Measurements from ENCODE around the gene NFKBIE.

Gene NFKBIE

GRCh38 chr6:44227148-44227793 is 38.1 kb downstream of the NFKBIE start:
- Histone ChIP-seq H3K4me3 (replicated peaks; ENCODE audit: low read depth, low read length) (no peak overlapping the region), H3K36me3 (ENCODE audit: control insufficient read depth, insufficient read depth, low read length) (peaks cover 15% of the 10 kb centered on the region), H3K27me3 (replicated peaks; ENCODE audit: control insufficient read depth, insufficient read depth, low read length) (no peaks in the 10 kb centered on the region)
- DNase-seq (ENCODE audit: extremely low read depth, insufficient read length), result no peak
- TF ChIP-seq, protein P1, sequence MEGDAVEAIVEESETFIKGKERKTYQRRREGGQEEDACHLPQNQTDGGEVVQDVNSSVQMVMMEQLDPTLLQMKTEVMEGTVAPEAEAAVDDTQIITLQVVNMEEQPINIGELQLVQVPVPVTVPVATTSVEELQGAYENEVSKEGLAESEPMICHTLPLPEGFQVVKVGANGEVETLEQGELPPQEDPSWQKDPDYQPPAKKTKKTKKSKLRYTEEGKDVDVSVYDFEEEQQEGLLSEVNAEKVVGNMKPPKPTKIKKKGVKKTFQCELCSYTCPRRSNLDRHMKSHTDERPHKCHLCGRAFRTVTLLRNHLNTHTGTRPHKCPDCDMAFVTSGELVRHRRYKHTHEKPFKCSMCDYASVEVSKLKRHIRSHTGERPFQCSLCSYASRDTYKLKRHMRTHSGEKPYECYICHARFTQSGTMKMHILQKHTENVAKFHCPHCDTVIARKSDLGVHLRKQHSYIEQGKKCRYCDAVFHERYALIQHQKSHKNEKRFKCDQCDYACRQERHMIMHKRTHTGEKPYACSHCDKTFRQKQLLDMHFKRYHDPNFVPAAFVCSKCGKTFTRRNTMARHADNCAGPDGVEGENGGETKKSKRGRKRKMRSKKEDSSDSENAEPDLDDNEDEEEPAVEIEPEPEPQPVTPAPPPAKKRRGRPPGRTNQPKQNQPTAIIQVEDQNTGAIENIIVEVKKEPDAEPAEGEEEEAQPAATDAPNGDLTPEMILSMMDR (IDR thresholded peaks at IDR 0.05; ENCODE audit: insufficient read depth, low read length, poor library complexity, severe bottlenecking), result no peak

DNA sequence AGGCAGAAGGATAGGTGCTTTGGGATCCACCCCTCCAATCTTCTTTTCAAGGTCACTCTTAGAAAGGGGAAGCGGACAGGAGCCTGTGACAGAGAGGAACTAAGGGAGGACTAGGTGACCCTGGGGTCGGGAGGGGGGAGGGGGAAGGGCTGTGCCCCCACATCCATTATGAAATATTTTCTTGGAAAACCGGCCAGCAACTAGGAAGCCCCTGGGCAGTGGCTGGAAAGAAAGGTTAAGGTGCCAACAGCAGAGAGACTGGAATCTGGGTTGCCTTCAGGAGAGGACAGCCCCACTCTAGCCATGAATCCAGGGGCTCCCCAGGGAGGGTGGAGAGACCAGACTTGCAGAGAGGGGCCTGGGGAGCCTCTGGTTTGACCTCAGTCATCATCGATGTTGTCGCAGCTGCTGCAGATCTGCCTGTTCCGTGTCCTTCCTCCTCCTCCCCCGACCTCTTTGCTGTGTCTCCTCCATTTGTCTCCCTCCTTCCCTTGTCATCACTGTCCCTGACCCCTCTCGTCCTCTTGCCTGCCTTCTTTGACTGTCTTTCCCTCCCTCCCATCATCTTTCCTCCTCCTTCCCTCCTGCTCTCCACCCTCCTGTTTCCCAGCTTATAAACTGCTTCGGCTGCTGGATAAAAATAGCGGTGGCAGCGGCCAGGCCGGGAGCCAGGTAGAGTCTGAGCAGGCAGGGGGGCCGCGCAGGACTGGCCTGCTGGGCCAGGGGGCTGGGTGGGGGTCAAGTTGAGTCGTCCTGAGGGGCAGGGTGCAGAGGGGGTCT is 38.8 kb downstream of the NFKBIE start:
- peaks cover 11% of the 10 kb centered on the region for H3K36me3 ChIP-seq (ENCODE audit: control insufficient read depth, insufficient read depth, low read length)
- DNase-seq (ENCODE audit: extremely low read depth, insufficient read length), result no peak
- no peak overlapping the region for H3K4me3 ChIP-seq (replicated peaks; ENCODE audit: low read depth, low read length)
- TF ChIP-seq, protein P1 (IDR thresholded peaks at IDR 0.05; ENCODE audit: insufficient read depth, low read length, poor library complexity, severe bottlenecking), result no peak
- no peaks in the 10 kb centered on the region for H3K27me3 ChIP-seq (replicated peaks; ENCODE audit: control insufficient read depth, insufficient read depth, low read length)

GRCh38 chr6:44225579-44226325 is 39.6 kb downstream of the NFKBIE start:
- DNase-seq (ENCODE audit: extremely low read depth, insufficient read length), result no peak
- Histone ChIP-seq H3K27me3 (replicated peaks; ENCODE audit: control insufficient read depth, insufficient read depth, low read length) (no peaks in the 10 kb centered on the region), H3K4me3 (replicated peaks; ENCODE audit: low read depth, low read length) (no peak overlapping the region), H3K36me3 (ENCODE audit: control insufficient read depth, insufficient read depth, low read length) (peaks cover 9% of the 10 kb centered on the region)
- TF ChIP-seq, protein P1 (IDR thresholded peaks at IDR 0.05; ENCODE audit: insufficient read depth, low read length, poor library complexity, severe bottlenecking), result no peak

DNA sequence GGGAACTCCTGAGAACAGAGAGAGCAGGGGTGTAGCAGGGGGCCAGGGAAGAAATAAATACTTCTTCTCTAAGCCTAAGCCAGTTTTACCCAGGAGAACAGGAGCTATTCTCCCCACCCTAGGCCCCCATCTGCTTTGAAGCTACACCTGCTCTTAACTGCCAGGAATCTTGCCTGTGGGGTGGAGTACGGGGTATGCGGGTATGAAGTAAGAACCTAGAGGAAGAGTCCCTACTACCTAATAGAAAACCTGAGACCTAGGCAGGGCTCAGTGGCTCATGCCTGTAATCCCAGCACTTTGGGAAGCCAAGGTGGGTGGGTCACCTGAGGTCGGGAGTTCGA is 40.4 kb downstream of the NFKBIE start:
- Histone ChIP-seq H3K4me3 (replicated peaks; ENCODE audit: low read depth, low read length) (peak overlapping the region; percentile 73), H3K36me3 (ENCODE audit: control insufficient read depth, insufficient read depth, low read length) (peaks cover 4% of the 10 kb centered on the region), H3K27me3 (replicated peaks; ENCODE audit: control insufficient read depth, insufficient read depth, low read length) (no peaks in the 10 kb centered on the region)
- TF ChIP-seq, protein P1 (IDR thresholded peaks at IDR 0.05; ENCODE audit: insufficient read depth, low read length, poor library complexity, severe bottlenecking), result no peak
- DNase-seq (ENCODE audit: extremely low read depth, insufficient read length), result no peak

DNA sequence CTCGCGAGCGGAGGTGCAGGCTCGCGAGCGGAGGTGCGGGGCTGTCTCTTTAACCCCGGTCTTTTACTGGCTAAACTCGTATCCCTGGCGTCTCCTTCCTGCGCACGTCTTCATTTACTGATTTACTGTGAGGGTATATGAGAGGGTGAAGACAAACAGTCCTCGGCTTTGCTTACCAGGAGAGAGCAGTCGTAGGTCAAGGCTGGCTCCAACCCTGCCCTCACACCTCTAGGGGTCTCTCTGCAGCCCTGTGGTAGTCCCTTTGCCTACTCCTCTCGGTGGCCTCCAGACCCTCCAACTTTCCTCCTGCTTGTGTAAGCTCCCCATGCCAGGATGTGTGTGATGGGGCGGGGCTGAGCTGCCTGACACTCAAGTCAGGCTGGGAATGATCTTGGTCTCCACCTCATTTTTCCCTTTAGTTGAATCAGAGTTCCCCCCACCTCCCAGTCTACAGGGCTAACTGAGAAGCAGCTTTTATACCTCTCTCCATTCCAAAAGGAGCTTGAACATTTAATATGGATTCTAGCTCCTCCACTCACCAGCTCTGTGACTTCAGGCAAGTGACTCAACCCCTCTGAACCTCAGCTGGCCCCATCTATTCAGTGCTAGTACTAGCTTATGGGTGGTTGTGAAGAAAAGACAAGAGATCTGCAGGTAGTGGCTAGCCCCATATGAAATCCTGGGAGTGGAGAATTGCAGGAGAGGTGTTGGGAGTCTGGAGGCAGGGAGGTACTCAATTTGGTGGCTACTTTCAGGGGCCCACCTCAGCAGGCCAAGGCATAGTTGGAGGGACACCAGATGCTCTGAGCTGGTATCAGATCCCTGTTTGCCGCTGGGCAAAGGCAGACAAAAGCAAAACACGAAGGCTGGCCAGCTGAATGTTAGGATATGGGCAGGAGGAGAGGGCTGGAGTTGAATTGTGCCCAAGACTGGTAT is 41.1 kb downstream of the NFKBIE start:
- Histone ChIP-seq H3K36me3 (ENCODE audit: control insufficient read depth, insufficient read depth, low read length) (0 out of 2 replicates have a peak, but pooled peaks cover 2% of the 10 kb centered on the region), H3K27me3 (replicated peaks; ENCODE audit: control insufficient read depth, insufficient read depth, low read length) (no peaks in the 10 kb centered on the region), H3K4me3 (replicated peaks; ENCODE audit: low read depth, low read length) (peak overlapping the region; percentile 73)
- TF ChIP-seq, protein P1 (IDR thresholded peaks at IDR 0.05; ENCODE audit: insufficient read depth, low read length, poor library complexity, severe bottlenecking), result peak; percentile 19
- DNase-seq (ENCODE audit: extremely low read depth, insufficient read length), result no peak
